ENCODE measurements around the gene CDK5RAP2.

CDK5RAP2 gene

DNA sequence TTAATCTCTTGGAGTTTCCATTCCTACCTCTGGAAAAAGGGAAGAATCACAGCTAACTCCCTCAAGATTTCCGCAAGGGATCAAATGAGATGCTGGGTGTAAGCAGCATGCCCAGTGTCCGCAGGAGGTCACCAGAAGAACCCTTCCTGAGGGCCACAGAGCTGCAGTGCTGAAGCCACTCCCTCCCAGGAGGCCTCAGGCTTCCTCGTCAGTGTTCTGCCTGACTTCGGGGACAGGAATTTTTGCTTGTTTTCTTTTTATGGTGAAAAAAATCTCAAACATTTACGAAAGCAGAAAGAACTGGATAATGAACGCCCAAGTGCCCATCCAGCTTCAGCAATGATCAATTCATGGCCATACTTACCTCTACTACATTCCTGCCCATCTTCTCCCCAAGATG is 183.0 kb downstream of the CDK5RAP2 start:
- H3K4me3 ChIP-seq (ENCODE audit: low read depth, low read length) = no peak overlapping the region
- TF ChIP-seq, protein P1, sequence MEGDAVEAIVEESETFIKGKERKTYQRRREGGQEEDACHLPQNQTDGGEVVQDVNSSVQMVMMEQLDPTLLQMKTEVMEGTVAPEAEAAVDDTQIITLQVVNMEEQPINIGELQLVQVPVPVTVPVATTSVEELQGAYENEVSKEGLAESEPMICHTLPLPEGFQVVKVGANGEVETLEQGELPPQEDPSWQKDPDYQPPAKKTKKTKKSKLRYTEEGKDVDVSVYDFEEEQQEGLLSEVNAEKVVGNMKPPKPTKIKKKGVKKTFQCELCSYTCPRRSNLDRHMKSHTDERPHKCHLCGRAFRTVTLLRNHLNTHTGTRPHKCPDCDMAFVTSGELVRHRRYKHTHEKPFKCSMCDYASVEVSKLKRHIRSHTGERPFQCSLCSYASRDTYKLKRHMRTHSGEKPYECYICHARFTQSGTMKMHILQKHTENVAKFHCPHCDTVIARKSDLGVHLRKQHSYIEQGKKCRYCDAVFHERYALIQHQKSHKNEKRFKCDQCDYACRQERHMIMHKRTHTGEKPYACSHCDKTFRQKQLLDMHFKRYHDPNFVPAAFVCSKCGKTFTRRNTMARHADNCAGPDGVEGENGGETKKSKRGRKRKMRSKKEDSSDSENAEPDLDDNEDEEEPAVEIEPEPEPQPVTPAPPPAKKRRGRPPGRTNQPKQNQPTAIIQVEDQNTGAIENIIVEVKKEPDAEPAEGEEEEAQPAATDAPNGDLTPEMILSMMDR (IDR thresholded peaks at IDR 0.05; ENCODE audit: borderline replicate concordance, insufficient read depth, low read depth, low read length) = no peak

DNA sequence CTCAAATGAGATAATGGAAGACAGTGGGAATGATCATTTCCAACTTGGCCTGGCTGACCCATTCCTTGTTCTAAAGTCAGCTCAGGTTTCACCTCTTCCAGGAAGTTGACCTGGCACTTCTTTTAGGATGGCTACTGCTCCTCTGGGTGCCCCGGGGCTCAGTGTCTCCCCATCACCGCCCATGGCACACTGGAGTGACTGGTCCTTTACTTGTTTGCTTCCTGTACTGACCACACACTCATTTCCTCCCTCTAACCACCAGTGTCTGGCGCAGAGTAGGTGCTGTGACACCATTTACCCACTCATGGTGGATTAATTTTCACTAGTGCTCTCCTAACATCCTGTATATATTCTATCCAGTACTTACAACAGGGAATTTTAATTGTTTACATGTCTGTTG is 183.5 kb downstream of the CDK5RAP2 start:
- TF ChIP-seq, protein P1 (IDR thresholded peaks at IDR 0.05; ENCODE audit: borderline replicate concordance, insufficient read depth, low read depth, low read length) = no peak

DNA sequence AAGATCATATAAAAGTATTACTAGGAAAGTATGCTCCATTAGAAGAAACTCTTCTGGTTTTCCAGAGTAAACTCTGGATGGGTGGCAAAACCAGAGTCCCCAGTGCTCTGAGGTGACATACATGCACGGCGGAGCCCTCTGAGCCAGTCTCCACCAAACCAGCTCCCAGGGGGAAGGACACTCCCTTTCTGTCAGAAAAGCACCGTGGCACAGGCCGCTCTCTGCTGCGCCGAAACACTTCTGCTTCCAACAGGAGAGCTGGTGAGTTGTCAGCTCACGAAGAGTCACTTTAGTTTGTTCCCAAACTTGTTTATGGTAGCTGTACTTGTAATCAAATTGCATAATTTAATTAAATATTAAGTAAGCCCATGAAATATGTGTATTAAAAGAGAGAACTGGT is 184.6 kb downstream of the CDK5RAP2 start:
- no peak overlapping the region for H3K4me3 ChIP-seq (ENCODE audit: low read depth, low read length)
- TF ChIP-seq, protein P1 (IDR thresholded peaks at IDR 0.05; ENCODE audit: borderline replicate concordance, insufficient read depth, low read depth, low read length) = no peak

More for the DNA sequence above, 183.5 kb downstream of the CDK5RAP2 start:
- H3K4me3 ChIP-seq (ENCODE audit: low read depth, low read length) = no peak overlapping the region

DNA sequence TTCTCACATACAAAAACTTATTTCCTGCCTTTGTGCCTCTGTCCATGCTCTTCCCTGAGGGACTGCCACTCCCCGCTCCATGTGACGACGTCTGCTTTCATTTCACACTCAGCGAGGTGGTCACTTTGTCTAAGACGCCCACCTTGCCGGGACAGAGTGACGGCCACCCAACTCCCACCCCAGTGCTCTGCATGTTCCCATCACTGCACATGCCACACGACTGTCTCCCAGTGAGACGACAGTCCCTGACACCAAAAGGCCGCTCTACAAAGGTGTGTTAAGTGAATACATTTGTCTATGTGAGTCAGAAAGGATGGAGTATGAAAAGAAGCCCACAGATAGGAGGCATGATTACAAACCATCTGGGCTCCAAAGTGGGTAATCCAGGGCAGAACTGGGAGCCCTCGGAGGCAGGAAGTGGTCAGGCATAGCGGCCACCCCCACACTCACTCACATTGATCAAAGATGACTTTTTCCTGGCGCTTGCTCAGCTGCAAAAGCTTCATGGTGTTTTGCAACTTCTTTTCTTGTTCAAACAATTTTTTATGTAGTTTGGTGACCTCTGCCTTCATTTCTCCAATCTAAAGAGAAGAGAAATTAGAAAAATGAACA is 185.8 kb downstream of the CDK5RAP2 start:
- TF ChIP-seq, protein P1 (IDR thresholded peaks at IDR 0.05; ENCODE audit: borderline replicate concordance, insufficient read depth, low read depth, low read length) = no peak
- H3K4me3 ChIP-seq (ENCODE audit: low read depth, low read length) = no peak overlapping the region

DNA sequence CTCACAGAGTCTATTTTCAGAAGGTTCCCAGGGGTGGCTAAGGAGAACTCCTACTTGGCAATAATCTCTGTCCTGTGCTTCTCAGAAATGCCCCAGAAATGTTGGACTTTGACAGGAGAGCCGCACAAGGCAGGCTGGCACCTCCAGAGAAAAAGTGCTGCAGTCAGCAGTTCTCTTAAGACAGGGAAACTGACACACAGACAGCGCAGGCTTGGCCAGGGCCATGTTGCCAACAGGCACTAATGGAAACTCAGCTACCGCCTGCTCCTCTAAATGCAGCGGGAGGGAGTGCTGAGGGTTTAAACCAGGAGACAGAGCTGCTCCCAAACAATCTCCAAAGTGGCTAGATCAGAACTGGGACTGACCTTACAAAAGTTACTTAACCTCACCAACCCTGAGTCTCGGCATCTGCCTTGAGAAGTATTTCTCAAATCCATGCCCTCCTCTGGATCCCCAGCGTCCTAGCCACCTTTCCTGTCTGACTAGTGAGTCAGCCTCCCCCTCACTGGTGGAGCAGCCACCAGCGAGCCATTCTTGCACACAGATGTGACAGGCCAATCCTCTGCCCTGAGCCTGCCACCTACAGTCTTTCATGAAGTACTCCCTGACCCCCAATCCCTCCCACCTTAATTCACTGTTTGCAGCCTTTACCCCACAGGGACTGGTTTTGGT is 186.4 kb downstream of the CDK5RAP2 start:
- no peak overlapping the region for H3K4me3 ChIP-seq (ENCODE audit: low read depth, low read length)
- TF ChIP-seq, protein P1 (IDR thresholded peaks at IDR 0.05; ENCODE audit: borderline replicate concordance, insufficient read depth, low read depth, low read length) = no peak

DNA sequence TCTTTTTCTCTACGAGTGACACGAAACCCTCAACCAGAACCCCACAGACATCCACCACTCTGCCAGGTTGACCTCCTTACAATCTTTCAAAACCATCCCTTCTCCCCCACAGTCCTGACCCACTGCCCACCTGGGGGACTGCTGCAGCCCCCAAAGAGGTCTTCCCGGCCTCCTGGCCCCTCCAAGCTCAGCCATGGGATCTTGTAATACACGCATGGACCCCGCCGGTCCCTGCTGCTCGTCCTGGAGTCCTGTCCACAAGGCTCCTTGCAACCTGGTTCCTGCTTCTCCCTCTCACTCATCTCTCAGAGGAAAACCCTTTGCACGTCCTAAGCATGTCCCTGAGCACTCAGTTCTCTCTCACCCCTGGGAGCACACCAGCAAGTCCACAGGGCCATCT is 187.3 kb downstream of the CDK5RAP2 start:
- TF ChIP-seq, protein P1 (IDR thresholded peaks at IDR 0.05; ENCODE audit: borderline replicate concordance, insufficient read depth, low read depth, low read length) = no peak
- H3K4me3 ChIP-seq (ENCODE audit: low read depth, low read length) = no peak overlapping the region

DNA sequence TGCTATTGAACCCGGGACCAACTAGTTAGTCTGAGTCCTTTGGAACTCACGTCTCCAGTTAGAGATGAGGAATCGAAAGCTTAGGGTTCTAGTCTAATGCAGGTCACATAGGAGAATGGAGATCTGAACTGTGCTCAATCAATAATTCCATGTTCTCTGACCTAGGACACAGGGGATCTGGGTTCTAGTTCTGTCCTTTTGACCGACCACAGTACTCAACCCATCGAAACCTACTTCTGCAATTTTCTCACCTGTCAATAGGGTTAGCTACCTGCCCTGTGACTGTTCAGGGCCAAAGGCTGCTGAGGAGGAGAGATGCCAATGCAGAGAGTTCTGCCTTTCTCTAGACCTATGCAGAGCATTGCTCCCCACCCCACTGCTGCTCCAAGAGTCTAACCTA is 187.7 kb downstream of the CDK5RAP2 start:
- no peak overlapping the region for H3K4me3 ChIP-seq (ENCODE audit: low read depth, low read length)

More for the DNA sequence above, 187.7 kb downstream of the CDK5RAP2 start:
- TF ChIP-seq, protein P1 (IDR thresholded peaks at IDR 0.05; ENCODE audit: borderline replicate concordance, insufficient read depth, low read depth, low read length) = no peak
